Panc1 (cell line): Measurements from ENCODE around the gene CMIP. TPM values are rescaled to one million over a fixed set of nuclear protein-coding genes. Genes with fewer than 3 reads are reported as not detected.

Source experiments
- ATAC-seq: fragments of 200-7000 bp; cut with Tn5 transposase; 2 replicates; pipeline ENCODE4 v1.9.1; 2020; ENCODE audit warnings: mild to moderate bottlenecking, moderate library complexity
- BruUV-seq: library from RNA; stranded (reverse); fragments of 400-500 nt; replicated peaks from 2 replicates; lab custom pipeline; 2021; lab: Mats Ljungman, UMichigan
- CTCF ChIA-PET: fragments of 300-600 bp; sonication (Branson Sonifier 250); formaldehyde crosslinking; loops from one replicate; lab custom pipeline; 2022; ENCODE audit warnings: antibody characterized with exemption; lab: Charles Lee
- POLR2A ChIA-PET: fragments of 300-600 bp; sonication (Branson Sonifier 250); formaldehyde crosslinking; loops from one replicate; lab custom pipeline; 2022; ENCODE audit warnings: antibody characterized with exemption; lab: Charles Lee
- DNase-seq: peaks from one replicate; pipeline ENCODE4 v3.0.0-alpha.2; 2010; ENCODE audit warnings: low read depth, low spot score
- H3K27ac ChIP-seq: 2 replicates; pipeline ENCODE4 v1.5.1; 2011; ENCODE audit warnings: mild to moderate bottlenecking, low read length, inconsistent platforms
- H3K27me3 ChIP-seq: fragments of 200-500 bp; sonication (Bioruptor generic); 2 replicates; pipeline ENCODE4 v1.6.0; 2014; ENCODE audit warnings: low read length, inconsistent platforms; ENCODE audit not compliant: control insufficient read depth, insufficient read depth
- H3K36me3 ChIP-seq: fragments of 200-500 bp; sonication (Bioruptor generic); 2 replicates; pipeline ENCODE4 v1.5.1; 2014; ENCODE audit warnings: inconsistent platforms, mild to moderate bottlenecking, low read length, moderate library complexity; ENCODE audit not compliant: control insufficient read depth, insufficient read depth
- H3K4me1 ChIP-seq: 2 replicates; pipeline ENCODE4 v1.5.1; 2011; ENCODE audit warnings: inconsistent platforms, mild to moderate bottlenecking, low read length, moderate library complexity; ENCODE audit not compliant: control insufficient read depth, insufficient read depth
- H3K4me3 ChIP-seq, 2 experiments: 2 replicates each; pipeline ENCODE4 v1.5.1; 2011 to 2012; ENCODE audit warnings: low read depth in 2 of 2, low read length in 2 of 2, mild to moderate bottlenecking in 2 of 2, inconsistent platforms in 1 of 2, moderate library complexity in 1 of 2
- H3K9me3 ChIP-seq: fragments of 200-500 bp; sonication (Bioruptor generic); 2 replicates; pipeline ENCODE4 v1.5.1; 2014; ENCODE audit warnings: low read depth, mild to moderate bottlenecking, inconsistent platforms, low read length, moderate library complexity; ENCODE audit not compliant: control insufficient read depth, insufficient read depth
- CTCF ChIP-seq: fragments of 450-650 bp; IDR thresholded peaks from 2 replicates; pipeline ENCODE4 v1.5.1; 2017; ENCODE audit warnings: mild to moderate bottlenecking
- POLR2AphosphoS5 ChIP-seq: IDR thresholded peaks from 2 replicates; pipeline ENCODE4 v1.6.1; 2012; ENCODE audit warnings: mild to moderate bottlenecking, low read depth, low read length, moderate library complexity
- REST ChIP-seq, 2 experiments: IDR thresholded peaks; 2 replicates each; pipeline ENCODE4 v1.6.1; 2011 to 2012; ENCODE audit warnings: low read depth in 2 of 2, control low read depth in 1 of 2, low read length in 1 of 2, mild to moderate bottlenecking in 1 of 2, moderate library complexity in 1 of 2; ENCODE audit not compliant: insufficient read depth in 1 of 2
- SIN3A ChIP-seq: IDR thresholded peaks from 2 replicates; pipeline ENCODE4 v1.6.1; 2012; ENCODE audit warnings: low read depth, mild to moderate bottlenecking, low read length, moderate library complexity, borderline replicate concordance; ENCODE audit not compliant: insufficient read depth
- TCF7L2 ChIP-seq: IDR thresholded peaks from 2 replicates; pipeline ENCODE4 v1.6.1; 2011; ENCODE audit warnings: mild to moderate bottlenecking, low read depth, low read length, inconsistent platforms
- in situ Hi-C: cut with HindIII; loops from 2 replicates; pipeline ENCODE4 v1.10.0; 2016; ENCODE audit warnings: low sequenced_read_pairs, low pct_unique_long_range_greater_than_20kb
- intact Hi-C: fragments of 100-400 bp; cut with micrococcal nuclease; formaldehyde crosslinking; loops from one replicate; pipeline ENCODE4 v1.10.0; 2022; ENCODE audit not compliant: unreplicated experiment
- total RNA-seq: library from RNA; stranded (reverse); gene quantifications from one replicate; pipeline ENCODE4 v1.2.1, GENCODE V29; 2021; ENCODE audit not compliant: unreplicated experiment

Gene CMIP
- total RNA-seq, 1 experiment from 2014 or later, result 49.7 TPM

- ATAC-seq, result no peak
These were observed 15.5 kb downstream of the CMIP start for GRCh38 chr16:81460075-81460474.

GRCh38 chr16:81461243-81461642, 16.6 kb downstream of the CMIP start:
- Histone ChIP-seq H3K9me3 (no peaks in the 10 kb centered on the region), H3K27me3 (no peaks in the 10 kb centered on the region), H3K4me1 (peaks cover 16% of the 10 kb centered on the region), H3K36me3 (no peaks in the 10 kb centered on the region), H3K27ac (no peak overlapping the region), H3K4me3 (no peak overlapping the region)
- BruUV-seq, result no TSS peak
- ChIA-PET POLR2A (no interaction called here), CTCF (no interaction called here)
- DNase-seq (no peak), ATAC-seq (no peak)
- in situ Hi-C loops, result no loop called here
- no peak for TF ChIP-seq POLR2AphosphoS5
- no peak for TF ChIP-seq CTCF
- TF ChIP-seq TCF7L2, result no peak
- intact Hi-C loops, result no loop called here

More at GRCh38 chr16:81460075-81460474, 15.5 kb downstream of the CMIP start:
- Histone ChIP-seq H3K27ac (no peak overlapping the region), H3K4me3 (no peak overlapping the region), H3K9me3 (no peaks in the 10 kb centered on the region), H3K36me3 (no peaks in the 10 kb centered on the region), H3K4me1 (peaks cover 16% of the 10 kb centered on the region), H3K27me3 (no peaks in the 10 kb centered on the region)
- in situ Hi-C loops, result no loop called here
- BruUV-seq, result no TSS peak
- POLR2A ChIA-PET, result no interaction called here
- intact Hi-C loops, result no loop called here
- CTCF ChIA-PET, result no interaction called here
- no peak for TF ChIP-seq REST (IDR thresholded peaks at IDR 0.05; ENCODE audit: insufficient read depth in 1 of 2, low read depth in 2 of 2, low read length in 1 of 2)
- no peak for TF ChIP-seq SIN3A
- no peak for TF ChIP-seq TCF7L2
- TF ChIP-seq CTCF, result no peak
- TF ChIP-seq POLR2AphosphoS5, result no peak
- no peak for DNase-seq
